Stimulated activated CD8-positive, alpha-beta memory T cell treated with anti-CD3 and anti-CD28 coated beads, Interleukin-2, amount 100 ng/mL, for 48 hours (primary cell): ENCODE data around the gene LAMA3.

ENCODE experiments used
- DNase-seq, 2 donors: peaks; one replicate each; pipeline ENCODE4 v3.0.0-alpha.2; 2020; ENCODE audit warnings: low read depth in 2 of 2

The LAMA3 gene

DNA sequence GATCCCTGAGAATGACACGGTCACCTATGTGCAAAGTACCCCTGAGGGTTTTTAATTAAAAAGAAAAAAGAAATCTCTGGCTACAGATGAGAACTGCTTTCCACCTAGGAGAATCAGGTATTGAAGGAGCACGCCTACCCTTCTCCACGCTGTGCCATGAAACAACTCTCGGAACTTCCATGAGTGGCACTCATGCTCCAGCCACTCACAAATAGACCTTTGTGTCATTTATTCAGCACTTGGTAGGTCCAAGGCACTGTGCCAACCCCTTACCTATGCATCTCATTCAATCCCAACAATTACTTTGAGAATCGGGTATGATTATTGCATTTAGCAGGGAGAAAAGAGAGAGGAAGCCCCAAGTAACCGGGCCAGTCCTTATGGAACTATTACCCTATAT lies 280.4 kb downstream of the LAMA3 start:
- DNase-seq, result no peak

DNA sequence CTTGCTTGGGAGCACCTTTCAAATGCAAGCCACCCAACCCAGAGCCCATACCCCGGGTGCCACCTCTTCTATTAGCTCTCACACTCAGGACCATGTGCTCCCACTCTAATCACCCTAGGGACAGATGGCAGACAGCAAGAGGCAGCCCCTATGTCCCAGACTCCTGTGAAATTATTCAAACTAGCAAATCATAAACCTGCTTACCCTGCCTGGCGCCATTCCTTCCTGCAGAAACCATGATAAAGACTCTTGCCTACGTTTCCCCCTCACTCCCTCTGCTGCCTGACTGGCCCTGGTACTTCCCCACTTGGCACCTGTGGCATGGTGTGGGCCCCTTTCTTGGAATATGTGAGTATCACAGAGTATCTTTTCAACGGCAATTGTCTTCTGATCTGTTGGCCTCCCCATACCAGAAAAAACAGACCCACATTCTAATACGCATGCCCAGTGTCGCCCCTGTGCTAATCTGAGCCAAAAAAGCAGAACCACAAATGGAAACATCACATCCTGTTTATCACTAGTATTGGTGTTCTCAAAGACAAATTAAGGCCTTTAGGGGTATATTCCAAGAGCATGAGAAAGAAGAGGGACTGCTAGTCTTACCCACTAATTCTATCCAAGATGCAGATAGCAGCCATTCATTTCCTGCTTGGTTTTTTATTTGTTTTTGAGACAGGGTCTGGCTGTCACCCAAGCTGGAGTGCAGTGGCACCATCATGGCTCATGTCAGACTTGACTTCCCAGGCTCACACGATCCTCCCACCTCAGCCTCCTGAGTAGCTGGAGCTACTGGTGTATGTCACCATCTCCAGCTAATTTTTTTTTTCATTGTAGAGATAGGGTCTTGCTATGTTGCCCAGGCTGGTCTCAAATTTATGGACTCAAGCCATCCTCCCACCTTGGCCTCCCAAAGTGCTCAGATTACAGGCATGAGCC lies 281.2 kb downstream of the LAMA3 start:
- no peak for DNase-seq

DNA sequence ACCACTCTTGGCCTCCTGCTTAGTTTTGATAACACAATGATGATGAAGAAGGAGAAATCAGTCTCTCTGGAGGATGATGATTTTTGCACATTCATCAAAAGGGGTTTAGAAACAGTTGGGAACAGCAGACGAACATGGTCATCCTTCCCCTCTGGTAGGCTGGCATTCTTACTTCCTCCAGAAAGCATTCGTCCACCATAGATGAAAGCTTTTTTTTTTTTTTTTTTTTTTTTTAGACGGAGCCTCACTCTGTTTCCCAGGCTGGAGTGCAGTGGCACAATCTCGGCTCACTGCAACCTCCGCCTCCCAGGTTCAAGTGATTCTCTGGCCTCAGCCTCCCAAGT lies 281.8 kb downstream of the LAMA3 start:
- no peak for DNase-seq

DNA sequence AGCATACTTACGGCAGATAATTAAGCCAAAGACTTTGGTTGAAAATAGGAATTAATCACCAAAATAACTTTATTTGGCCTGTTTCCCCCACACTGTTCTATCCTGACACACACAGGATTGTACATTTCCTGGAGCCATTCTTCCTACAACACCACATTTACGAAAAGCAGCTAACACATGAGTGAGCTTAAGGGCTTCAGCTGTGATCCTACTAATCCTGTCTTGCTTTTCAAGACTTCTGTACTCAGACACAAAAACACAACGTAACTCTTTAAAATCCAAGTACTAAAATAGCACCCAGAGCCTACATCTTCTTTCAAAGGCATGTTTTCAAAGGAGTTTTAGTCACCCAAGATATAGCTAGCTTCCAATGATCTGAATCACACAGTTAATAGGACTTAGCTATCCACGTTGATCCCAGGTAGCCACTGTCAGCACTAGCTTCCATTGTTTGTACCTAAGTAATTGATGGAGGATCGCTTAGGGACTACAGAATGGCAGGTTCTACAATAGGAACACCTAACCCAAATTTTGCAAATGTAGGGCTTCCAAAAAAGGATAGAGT lies 282.5 kb downstream of the LAMA3 start:
- DNase-seq, result no peak

DNA sequence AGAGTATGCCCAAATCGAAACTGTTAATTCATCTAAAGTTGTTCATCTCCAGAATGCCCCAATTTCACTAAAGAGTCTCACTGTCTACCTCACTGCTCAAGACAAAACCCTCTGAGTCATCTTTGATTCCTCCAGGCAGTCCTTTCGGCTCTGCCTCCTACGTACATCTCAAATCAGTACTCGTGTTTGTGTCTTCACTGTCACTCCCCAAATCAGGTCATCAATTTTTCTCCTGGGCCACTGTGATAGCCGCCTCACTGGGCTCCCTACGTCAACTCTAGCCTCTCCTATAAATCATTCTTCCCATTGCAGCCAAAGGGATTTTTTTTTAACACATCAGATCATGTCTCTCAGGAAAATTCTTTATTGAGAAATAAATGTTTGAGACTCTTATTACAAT lies 283.2 kb downstream of the LAMA3 start:
- no peak for DNase-seq

DNA sequence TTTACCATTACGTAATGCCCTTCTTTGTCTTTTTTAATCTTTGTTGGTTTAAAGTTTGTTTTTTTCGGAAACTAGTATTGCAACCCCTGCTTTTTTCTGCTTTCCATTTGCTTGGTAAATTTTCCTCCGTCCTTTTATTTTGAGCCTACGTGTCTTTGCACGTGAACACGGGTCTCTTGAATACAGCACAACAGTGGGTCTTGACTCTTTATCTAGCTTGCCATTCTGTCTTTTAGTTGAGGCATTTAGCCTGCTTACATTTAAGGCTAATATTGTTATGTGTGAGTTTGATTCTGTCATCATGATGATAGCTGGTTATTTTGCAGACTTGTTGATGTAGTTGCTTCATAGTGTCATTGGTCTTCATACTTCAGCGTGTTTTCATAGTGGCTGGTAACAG lies 287.9 kb downstream of the LAMA3 start:
- no peak for DNase-seq

DNA sequence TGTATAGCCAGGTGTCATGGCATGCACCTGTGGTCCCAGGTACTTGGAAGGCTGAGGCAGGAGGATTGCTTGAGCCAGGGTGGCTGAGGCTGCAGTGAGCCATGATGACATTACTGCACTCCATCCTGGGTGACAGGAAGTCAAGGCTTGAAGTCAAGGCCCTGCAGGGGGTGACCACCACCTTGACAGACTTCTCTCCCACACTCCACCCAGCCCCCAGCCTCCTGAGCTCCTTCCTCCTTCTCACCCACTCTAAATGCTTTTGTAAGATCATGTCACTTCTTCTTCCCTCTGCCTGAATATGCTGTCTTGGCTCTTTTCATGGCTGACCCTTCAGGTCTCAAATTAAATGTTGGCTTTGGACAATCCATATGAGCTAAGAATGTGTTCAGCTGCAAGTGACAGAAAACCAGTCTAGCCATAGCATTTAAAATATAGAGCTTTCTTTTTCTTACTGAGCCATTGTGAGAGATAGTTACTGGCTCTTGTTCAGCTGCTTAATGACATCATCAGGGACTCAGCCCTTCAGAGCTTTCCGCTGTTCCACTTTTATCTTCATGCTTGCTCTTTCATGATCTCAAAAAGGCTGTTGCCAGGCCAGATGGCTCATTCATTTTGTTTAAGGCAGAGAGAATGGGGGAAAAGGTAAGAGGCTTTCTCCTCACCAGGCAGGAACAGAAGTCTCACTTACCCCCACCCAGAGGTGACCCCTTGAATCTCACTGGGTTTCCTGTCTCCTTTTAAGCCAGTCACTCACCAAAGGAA lies 288.6 kb downstream of the LAMA3 start:
- no peak for DNase-seq

DNA sequence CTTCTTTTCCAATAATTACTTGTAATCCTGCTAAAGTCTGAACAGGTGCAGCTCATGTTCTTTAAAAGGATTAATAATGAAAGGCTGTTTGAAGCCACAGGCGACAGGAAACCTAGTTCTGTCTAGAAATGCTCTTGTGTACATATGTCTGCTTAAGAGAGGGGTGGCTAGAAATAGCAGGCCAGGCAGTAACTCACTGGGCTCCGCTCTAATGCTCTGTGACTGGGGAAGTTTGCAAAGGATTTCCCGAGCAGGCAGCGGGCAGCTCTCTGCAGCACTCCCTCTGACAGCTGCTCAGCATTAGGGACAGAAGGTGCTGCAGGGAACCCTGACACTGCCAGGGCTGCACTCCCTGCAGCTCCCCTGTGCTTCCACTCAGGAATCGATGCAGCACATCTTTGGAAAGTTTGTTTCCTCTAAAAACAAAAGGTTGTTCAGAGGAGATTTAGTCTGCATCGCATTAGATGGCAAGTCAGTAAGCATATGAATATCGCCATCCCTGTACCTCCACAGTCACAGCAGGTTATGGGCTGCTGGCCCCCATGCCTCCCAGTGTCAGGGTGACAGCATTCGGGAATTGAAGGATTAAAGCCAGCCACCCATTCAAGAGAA lies 292.2 kb downstream of the LAMA3 start:
- DNase-seq, result no peak

DNA sequence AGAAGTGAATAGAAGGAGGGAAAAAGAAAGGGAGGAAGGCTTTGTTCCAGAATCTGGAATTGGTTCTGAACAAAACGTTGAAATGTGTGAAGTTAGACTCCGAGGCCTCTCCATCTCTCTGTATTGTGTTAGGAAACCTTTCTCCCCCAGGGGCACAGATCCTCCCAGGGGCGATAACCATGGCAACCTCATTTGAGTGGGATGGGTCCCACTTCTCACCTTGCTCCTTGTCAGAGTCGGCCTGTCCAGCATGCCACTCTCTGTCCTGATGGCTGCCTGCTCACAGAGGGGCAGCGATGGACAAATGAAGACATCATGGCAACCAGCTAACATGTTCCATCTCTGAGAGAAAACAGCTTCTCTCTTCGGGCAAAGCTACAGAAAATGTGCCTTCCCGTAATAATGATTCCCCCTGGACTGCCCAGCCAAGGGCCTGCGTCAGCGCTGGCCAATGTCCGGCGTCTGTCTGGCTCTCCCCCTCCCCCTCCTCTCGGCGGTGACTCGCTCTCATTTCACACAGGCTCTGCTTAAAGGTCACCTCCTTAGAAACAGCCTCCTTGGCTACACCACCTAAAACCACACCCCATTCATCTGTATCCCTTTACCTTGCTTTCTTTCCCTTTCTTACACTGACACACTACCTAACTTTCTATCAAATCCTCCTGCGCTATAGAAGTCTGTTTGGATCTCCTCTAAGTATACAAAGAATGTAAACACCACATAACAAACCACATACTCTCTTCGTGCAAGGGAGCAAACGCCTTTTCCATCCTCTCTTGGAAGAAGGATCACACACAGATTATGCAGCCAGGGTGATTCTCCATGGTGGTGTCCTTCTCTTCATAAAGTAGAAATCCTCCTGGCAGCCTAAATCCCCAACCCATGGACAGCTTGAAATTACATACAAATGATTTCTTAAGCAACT lies 293.2 kb downstream of the LAMA3 start:
- DNase-seq, result no peak

DNA sequence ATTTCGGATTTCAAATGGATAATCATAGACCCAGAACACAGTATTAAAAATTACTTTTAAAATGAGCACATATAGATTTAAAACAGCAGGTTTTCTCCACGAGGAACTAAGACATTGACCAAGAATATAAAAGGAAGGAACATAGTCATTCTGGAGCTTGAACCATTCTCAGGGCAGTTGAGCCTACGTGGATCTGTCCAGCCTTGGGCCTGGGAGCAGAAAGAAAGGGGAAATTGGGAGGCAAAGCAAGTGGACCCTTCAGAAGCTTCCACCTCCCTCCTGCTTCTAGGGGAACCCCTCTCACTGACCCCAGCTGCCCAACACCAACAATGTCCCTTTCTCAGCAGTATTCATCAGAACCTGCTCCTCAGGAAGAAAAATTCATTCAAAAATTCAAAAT lies 293.9 kb downstream of the LAMA3 start:
- no peak for DNase-seq

DNA sequence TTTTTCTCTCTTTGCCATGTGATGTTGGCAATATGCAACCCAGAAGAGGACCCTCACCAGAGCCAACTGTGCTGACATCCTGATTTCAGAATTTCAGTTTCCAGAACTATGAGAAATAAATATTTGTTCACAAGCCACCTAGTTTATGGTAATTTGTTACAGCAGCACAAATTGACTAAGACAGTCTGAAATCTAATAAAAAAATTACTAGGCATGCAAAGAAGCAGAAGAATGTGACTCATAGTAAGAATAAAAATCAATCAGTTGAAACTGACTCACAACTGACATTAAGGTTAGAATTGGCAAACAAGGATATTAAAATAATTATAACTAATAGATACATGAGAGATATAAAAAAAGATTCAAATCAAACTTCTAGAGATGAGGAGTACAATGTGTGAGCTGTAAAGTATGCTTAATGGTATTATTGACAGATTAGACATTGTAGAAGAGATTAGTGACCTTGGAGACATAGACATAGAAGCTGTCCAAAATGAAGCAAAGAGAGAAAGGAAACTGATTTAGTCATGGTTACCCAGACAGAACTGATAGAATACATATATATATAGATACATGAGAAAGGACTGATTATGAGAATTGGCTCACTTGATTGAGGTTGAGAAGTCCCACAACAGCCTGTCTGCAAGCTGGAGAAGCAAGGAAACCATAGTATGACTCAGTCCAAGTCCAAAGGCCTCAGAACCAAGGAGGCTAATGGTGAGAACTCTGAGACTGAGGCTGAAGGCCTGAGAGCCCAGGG lies 297.5 kb downstream of the LAMA3 start:
- DNase-seq, result no peak

DNA sequence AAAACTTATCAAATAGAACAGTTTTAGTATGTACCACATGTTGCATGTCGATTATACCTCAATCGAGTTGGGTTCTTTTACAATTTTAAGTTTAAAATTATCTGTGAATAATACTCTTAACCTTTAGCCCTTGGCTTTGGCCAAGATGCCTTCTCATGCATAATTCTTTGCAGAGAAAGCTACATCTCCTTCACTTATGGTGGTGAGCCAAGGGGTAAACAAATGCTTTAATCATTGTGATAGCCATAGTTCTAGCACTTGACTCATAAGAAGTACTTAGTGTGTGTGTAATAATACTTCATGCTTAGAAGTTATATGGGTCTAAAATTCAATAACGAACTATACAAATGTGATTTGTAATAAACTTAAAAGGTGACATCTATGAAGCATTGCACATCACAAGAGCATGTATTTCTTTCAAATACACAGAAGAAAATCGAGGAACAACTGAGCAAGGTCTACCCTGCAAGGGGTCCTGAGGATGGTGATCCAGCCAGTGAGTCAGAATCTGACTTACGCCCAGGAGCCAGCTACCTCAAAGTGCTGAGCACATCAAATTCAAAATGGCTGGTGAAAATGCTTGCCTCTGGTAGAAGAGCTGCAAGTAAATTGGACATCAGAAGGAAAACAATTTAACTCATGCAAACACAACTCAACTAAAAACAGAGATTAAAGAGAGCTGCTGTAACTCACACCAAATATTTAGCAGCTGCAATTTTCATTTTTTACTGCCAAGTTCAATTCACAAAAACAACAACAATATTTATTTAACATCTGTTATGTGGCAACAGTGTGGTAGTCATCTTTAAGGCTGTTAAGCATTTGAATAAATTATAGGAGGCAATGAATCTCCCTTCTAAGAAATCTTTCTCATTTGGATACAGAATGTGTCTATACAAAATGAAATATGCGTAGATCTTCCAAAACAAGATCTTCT lies 301.5 kb downstream of the LAMA3 start:
- no peak for DNase-seq

DNA sequence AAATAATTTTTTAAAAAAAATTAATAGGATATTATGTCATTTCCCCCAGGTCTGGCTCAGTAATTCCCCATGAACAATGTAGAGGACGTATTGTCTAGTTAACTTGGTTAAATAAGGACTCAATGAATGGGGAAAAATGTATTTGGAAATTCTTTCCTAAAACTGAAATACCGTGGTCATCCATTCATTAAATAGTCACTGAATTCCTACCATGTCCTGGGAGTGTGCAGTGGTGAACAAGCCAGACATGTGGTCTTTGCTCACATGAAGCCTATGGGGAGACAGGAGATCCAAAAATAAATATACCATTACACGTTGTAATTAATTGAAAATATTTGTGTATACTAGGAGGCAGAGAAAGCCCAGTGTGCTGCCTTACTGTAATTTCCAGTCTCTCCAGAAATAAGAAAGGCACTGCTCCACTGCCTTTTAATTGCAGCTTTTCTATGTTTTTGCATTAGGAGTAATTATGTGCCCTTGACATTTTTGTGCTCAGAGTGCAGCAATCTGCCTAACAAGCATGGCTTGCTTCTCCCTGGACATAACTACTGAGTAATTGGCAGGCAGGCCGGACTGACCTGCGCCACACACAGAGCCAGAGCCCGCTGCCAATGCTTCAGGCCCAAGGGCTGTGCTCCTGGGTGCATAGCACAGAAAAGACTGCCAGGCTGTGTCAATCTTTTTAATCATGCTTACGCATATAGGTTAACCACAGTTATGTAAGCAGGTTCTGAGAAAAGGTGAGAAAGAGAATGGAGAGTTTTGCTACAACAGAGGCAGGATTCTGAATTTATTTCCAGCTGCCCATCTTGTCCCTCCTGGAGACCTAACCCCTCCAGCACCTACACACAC lies 303.1 kb downstream of the LAMA3 start:
- no peak for DNase-seq

DNA sequence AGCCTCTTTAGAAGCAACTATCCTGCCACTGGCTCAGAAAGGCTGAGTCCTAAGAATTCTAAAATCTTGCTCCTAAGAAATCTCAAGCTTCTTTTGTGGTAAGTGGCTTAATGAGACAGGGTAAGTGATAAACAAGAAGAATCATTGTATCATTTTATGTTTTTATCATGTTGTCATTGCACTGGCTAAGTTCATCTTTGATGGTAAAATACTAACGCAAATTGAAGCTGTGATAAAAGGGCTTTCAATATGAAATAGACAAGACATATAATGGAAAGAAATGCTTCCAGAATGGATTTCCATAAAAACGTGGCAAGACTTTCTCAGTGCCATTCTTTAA lies 303.7 kb downstream of the LAMA3 start:
- DNase-seq, result no peak

DNA sequence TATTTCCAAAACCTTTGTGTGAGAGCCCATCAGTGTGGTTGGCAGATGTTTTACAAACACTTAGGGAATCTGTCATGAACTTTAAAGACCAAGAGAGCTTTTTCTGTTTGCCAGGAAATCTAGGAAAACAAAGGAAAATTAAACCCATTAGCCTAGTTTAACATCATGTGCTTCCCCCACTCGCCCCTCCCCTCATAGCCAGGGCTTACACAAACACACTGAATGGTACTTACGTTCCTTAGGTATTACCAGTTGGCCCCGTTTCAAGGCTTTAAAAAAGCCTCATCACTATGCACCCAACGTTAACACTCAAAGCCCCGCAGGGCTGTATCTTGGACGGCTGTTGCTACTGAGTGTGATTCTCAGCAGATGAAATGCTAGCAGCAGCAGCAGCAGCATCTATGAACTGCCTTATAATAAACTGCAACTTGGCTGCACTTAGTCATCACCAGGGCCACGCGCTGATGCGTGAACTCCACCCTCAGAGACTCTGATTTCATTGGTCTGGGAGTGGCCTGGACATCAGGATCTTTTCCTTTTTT lies 305.2 kb downstream of the LAMA3 start:
- no peak for DNase-seq

DNA sequence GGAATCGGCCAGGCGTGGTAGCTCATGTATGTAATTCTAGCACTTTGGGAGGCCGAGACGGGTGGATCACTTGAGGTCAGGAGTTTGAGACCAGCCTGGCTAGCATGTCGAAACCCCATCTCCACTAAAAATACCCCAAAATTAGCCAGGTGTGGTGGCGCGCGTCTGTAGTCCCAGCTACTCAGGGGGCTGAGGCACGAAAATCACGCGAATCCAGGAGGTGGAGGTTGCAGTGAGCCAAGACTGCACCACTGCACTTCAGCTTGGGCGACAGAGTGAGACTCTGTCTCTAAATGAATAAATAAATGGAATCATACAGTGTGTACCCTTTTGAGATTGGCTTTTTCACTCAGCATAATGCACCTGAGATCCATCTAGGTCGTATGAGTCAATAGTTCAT lies 305.9 kb downstream of the LAMA3 start:
- DNase-seq, result no peak

DNA sequence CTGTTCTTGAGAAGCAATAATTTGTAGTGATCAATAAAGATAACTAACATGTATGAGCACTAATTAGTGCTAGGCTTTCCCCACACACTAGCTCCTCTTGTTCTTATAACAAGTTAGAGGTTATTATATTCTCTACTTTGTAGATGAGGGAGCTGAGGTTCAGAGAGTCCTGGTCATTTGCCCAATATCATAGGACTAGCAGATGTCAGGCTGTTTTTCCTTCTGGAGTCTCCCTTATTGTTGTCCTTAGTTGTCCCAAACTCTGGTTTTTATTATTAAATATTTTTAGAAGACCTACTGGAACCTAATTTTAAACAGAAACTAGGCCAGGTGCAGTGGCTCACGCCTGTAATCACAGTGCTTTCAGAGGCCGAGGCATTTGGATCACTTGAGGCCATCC lies 308.8 kb downstream of the LAMA3 start:
- no peak for DNase-seq

DNA sequence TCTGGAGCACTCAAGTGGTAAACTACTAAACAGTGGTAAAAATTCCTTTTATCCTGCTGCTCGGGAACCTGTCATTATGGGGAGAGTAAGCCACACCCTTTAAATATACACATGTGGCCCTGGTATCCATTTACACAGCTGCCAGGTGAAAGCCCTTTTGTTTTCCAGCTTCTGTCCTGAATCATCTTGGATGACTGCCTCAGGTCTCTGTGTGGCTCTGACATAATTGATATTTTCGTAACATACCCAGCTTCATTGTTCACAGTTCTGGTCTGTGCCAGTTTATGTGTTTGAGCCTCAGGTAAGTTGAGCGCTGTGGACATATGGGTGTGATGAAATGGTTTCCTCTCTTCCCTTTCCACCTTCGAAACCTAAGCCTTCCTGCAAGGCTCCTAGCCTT lies 309.6 kb downstream of the LAMA3 start:
- no peak for DNase-seq
